GM23338 (cell line): ENCODE data around the gene SAFB2.

Experiments used
- EZH2 ChIP-seq: fragments of 200-600 bp; sonication (generic); IDR thresholded peaks from one replicate; pipeline ENCODE4 v1.8.0; 2017; ENCODE audit warnings: antibody characterized with exemption, mild to moderate bottlenecking, low read depth; ENCODE audit not compliant: unreplicated experiment
- TF ChIP-seq, protein P1 (sequence below), 2 experiments: fragments of 200-600 bp in 1 of 2; sonication (generic) in 1 of 2; conservative IDR thresholded peaks; 2 replicates each; pipeline versions ENCODE4 v1.5.1 to v1.6.1; 2016 to 2017; ENCODE audit warnings: antibody characterized with exemption in 2 of 2, low read depth in 2 of 2, mild to moderate bottlenecking in 2 of 2, moderate library complexity in 1 of 2
- TF ChIP-seq, protein P2 (sequence below): IDR thresholded peaks from one replicate; pipeline ENCODE4 v1.6.1; 2018; ENCODE audit warnings: antibody characterized with exemption; ENCODE audit not compliant: unreplicated experiment

GRCh38 chr19:5537870-5538269, 84.7 kb downstream of the SAFB2 start:
- TF ChIP-seq, protein P1, sequence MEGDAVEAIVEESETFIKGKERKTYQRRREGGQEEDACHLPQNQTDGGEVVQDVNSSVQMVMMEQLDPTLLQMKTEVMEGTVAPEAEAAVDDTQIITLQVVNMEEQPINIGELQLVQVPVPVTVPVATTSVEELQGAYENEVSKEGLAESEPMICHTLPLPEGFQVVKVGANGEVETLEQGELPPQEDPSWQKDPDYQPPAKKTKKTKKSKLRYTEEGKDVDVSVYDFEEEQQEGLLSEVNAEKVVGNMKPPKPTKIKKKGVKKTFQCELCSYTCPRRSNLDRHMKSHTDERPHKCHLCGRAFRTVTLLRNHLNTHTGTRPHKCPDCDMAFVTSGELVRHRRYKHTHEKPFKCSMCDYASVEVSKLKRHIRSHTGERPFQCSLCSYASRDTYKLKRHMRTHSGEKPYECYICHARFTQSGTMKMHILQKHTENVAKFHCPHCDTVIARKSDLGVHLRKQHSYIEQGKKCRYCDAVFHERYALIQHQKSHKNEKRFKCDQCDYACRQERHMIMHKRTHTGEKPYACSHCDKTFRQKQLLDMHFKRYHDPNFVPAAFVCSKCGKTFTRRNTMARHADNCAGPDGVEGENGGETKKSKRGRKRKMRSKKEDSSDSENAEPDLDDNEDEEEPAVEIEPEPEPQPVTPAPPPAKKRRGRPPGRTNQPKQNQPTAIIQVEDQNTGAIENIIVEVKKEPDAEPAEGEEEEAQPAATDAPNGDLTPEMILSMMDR (conservative IDR thresholded peaks at IDR 0.05; ENCODE audit: low read depth in 2 of 2), result no peak
- TF ChIP-seq, protein P2, sequence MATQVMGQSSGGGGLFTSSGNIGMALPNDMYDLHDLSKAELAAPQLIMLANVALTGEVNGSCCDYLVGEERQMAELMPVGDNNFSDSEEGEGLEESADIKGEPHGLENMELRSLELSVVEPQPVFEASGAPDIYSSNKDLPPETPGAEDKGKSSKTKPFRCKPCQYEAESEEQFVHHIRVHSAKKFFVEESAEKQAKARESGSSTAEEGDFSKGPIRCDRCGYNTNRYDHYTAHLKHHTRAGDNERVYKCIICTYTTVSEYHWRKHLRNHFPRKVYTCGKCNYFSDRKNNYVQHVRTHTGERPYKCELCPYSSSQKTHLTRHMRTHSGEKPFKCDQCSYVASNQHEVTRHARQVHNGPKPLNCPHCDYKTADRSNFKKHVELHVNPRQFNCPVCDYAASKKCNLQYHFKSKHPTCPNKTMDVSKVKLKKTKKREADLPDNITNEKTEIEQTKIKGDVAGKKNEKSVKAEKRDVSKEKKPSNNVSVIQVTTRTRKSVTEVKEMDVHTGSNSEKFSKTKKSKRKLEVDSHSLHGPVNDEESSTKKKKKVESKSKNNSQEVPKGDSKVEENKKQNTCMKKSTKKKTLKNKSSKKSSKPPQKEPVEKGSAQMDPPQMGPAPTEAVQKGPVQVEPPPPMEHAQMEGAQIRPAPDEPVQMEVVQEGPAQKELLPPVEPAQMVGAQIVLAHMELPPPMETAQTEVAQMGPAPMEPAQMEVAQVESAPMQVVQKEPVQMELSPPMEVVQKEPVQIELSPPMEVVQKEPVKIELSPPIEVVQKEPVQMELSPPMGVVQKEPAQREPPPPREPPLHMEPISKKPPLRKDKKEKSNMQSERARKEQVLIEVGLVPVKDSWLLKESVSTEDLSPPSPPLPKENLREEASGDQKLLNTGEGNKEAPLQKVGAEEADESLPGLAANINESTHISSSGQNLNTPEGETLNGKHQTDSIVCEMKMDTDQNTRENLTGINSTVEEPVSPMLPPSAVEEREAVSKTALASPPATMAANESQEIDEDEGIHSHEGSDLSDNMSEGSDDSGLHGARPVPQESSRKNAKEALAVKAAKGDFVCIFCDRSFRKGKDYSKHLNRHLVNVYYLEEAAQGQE, result no peak
- TF ChIP-seq EZH2, result no peak
